ENCODE data around the gene CELF2.

- TF ChIP-seq CTCF (IDR thresholded peaks at IDR 0.05 in 8 of 11, conservative IDR thresholded peaks at IDR 0.05 in 3 of 11), result no peak
- TF ChIP-seq POLR2A (IDR thresholded peaks at IDR 0.05), result no peak
- TF ChIP-seq POLR2AphosphoS5 (IDR thresholded peaks at IDR 0.05), result no peak
These were observed 25.4 kb downstream of the CELF2 start for GRCh38 chr10:11043039-11043438.

All from spleen (tissue), 7 donors.